Neuronal stem cell (in vitro differentiated cells): ENCODE results near the gene PEF1.

Source experiments
- DNase-seq: peaks from one replicate; pipeline ENCODE4 v3.0.0-alpha.2; 2013; ENCODE audit warnings: low spot score
- H2AFZ ChIP-seq: one replicate; pipeline ENCODE4 v1.6.1; 2013; ENCODE audit warnings: mild to moderate bottlenecking, low read length, inconsistent platforms
- H2AK5ac ChIP-seq: 2 replicates; pipeline ENCODE4 v1.6.1; 2013; ENCODE audit warnings: low read depth, mild to moderate bottlenecking, inconsistent platforms, low read length, moderate library complexity, mixed read lengths
- H2BK120ac ChIP-seq: 2 replicates; pipeline ENCODE4 v1.6.1; 2013; ENCODE audit warnings: low read depth, mild to moderate bottlenecking, inconsistent platforms, low read length, moderate library complexity, mixed read lengths
- H2BK12ac ChIP-seq: one replicate; pipeline ENCODE4 v1.6.1; 2013; ENCODE audit warnings: low read length, inconsistent platforms
- H2BK15ac ChIP-seq: 2 replicates; pipeline ENCODE4 v1.6.1; 2013; ENCODE audit warnings: mild to moderate bottlenecking, low read length, inconsistent platforms, mixed read lengths
- H2BK5ac ChIP-seq: one replicate; pipeline ENCODE4 v1.6.1; 2013; ENCODE audit warnings: inconsistent platforms, mild to moderate bottlenecking, low read length, moderate library complexity
- H3K14ac ChIP-seq: one replicate; pipeline ENCODE4 v1.6.1; 2013; ENCODE audit warnings: low read length, inconsistent platforms
- H3K18ac ChIP-seq: 2 replicates; pipeline ENCODE4 v1.6.1; 2013; ENCODE audit warnings: low read length, inconsistent platforms
- H3K23ac ChIP-seq: 2 replicates; pipeline ENCODE4 v1.6.1; 2013; ENCODE audit warnings: low read depth, mild to moderate bottlenecking, mixed read lengths, low read length, inconsistent platforms; ENCODE audit not compliant: poor library complexity
- H3K27ac ChIP-seq: replicated peaks from 3 replicates; pipeline ENCODE4 v1.5.1; 2013; ENCODE audit warnings: low read length, inconsistent platforms
- H3K27me3 ChIP-seq, 3 experiments: 2 replicates each; pipeline ENCODE4 v1.6.1; 2013; ENCODE audit warnings: low read length in 3 of 3, mild to moderate bottlenecking in 2 of 3, inconsistent platforms in 1 of 3, low read depth in 1 of 3, mixed read lengths in 1 of 3, moderate library complexity in 1 of 3; ENCODE audit not compliant: control insufficient read depth in 3 of 3, insufficient read depth in 3 of 3
- H3K36me3 ChIP-seq, 2 donors: replicated peaks in 1 of 2; 2 replicates each; pipeline ENCODE4 v1.6.1; 2013; ENCODE audit warnings: low read length in 2 of 2; ENCODE audit not compliant: control insufficient read depth in 2 of 2, insufficient read depth in 2 of 2
- H3K4ac ChIP-seq: 2 replicates; pipeline ENCODE4 v1.6.1; 2013; ENCODE audit warnings: inconsistent platforms, mild to moderate bottlenecking, low read length, moderate library complexity
- H3K4me1 ChIP-seq, 2 donors: 1 replicate in 1 of 2; 2 replicates in 1 of 2; pipeline ENCODE4 v1.6.1; 2013; ENCODE audit warnings: low read length in 2 of 2, low read depth in 1 of 2; ENCODE audit not compliant: control insufficient read depth in 2 of 2, insufficient read depth in 1 of 2
- H3K4me2 ChIP-seq: one replicate; pipeline ENCODE4 v1.6.1; 2013; ENCODE audit warnings: mild to moderate bottlenecking, low read length, inconsistent platforms; ENCODE audit not compliant: insufficient read depth, poor library complexity, severe bottlenecking
- H3K4me3 ChIP-seq, 2 donors: 2 replicates each; pipeline ENCODE4 v1.5.1; 2013; ENCODE audit warnings: low read length in 2 of 2, mild to moderate bottlenecking in 2 of 2, inconsistent platforms in 1 of 2, moderate library complexity in 1 of 2
- H3K79me1 ChIP-seq: one replicate; pipeline ENCODE4 v1.6.1; 2013; ENCODE audit warnings: low read depth, mild to moderate bottlenecking, inconsistent platforms, low read length, moderate library complexity
- H3K9ac ChIP-seq: one replicate; pipeline ENCODE4 v1.6.1; 2013; ENCODE audit warnings: mild to moderate bottlenecking, low read depth, low read length, inconsistent platforms; ENCODE audit not compliant: poor library complexity
- H3K9me3 ChIP-seq, 2 donors: replicated peaks in 1 of 2; 2 replicates each; pipeline versions ENCODE3 to v1.6.1; 2013; ENCODE audit warnings: low read length in 2 of 2, mild to moderate bottlenecking in 2 of 2, inconsistent platforms in 1 of 2, low read depth in 1 of 2, mixed read lengths in 1 of 2, moderate library complexity in 1 of 2; ENCODE audit not compliant: control insufficient read depth in 2 of 2, insufficient read depth in 1 of 2
- H4K8ac ChIP-seq: one replicate; pipeline ENCODE4 v1.6.1; 2013; ENCODE audit warnings: low read depth, mild to moderate bottlenecking, inconsistent platforms, low read length, moderate library complexity
- H4K91ac ChIP-seq: one replicate; pipeline ENCODE4 v1.6.1; 2013; ENCODE audit warnings: low read length, low read depth, mild to moderate bottlenecking, inconsistent platforms; ENCODE audit not compliant: poor library complexity
- WGBS, 2 donors: extraction: QIAGEN DNeasy Blood & Tissue Kit; methylation state at CpG; one replicate each; pipeline ENCODE4 v1.1.7; 2013; ENCODE audit warnings: missing lambda C conversion rate in 2 of 2, mixed read lengths in 1 of 2; ENCODE audit not compliant: insufficient read length in 2 of 2, insufficient replicate concordance in 1 of 2; ENCODE audit errors: extremely low coverage in 2 of 2; 5-methylcytosine and 5-hydroxymethylcytosine counted together

Gene PEF1

GRCh38 chr1:31690921-31691320, 46.2 kb upstream of the PEF1 start:
- Histone ChIP-seq H2BK120ac (no peak overlapping the region), H3K27me3 (peaks cover 0 to 16% (median 0%) of the 10 kb centered on the region in 3 experiments), H3K14ac (no peak overlapping the region), H3K79me1 (no peaks in the 10 kb centered on the region), H3K36me3 (no peaks in the 10 kb centered on the region), H4K8ac (no peak overlapping the region), H3K23ac (no peak overlapping the region), H2BK5ac (peak overlapping the region; percentile 26), H3K9ac (peak overlapping the region; percentile 10), H3K4me3 (no peak overlapping the region), H2BK12ac (no peak overlapping the region), H2BK15ac (no peak overlapping the region), H3K4ac (no peak overlapping the region), H3K18ac (peak overlapping the region; percentile 54), H3K27ac (no peak overlapping the region), H3K4me2 (no peak overlapping the region), H2AK5ac (peak overlapping the region; percentile 15), H3K4me1 (peaks cover 4 to 9% of the 10 kb centered on the region in 2 donors), H3K9me3 (no peaks in the 10 kb centered on the region), H4K91ac (no peak overlapping the region), H2AFZ (no peak overlapping the region)
- no CpG with 5 or more reads among the region's 10 CpGs for WGBS, 2 donors
- no peak for DNase-seq

- Histone ChIP-seq H2AFZ (no peak overlapping the region), H3K18ac (peak overlapping the region; percentile 76), H3K27me3 (peaks cover 0 to 22% (median 0%) of the 10 kb centered on the region in 3 experiments), H3K9ac (no peak overlapping the region), H4K91ac (peak overlapping the region; percentile 38), H2BK15ac (no peak overlapping the region), H3K9me3 (no peaks in the 10 kb centered on the region), H2BK5ac (peak overlapping the region; percentile 26), H3K4me3 (no peak overlapping the region), H3K4me1 (peaks cover 4 to 9% of the 10 kb centered on the region in 2 donors), H3K4me2 (no peak overlapping the region), H3K23ac (no peak overlapping the region), H3K14ac (no peak overlapping the region), H3K36me3 (no peaks in the 10 kb centered on the region), H3K4ac (no peak overlapping the region), H2BK120ac (no peak overlapping the region), H2AK5ac (peak overlapping the region; percentile 34), H3K27ac (no peak overlapping the region), H4K8ac (peak overlapping the region; percentile 83), H2BK12ac (peak overlapping the region; percentile 51), H3K79me1 (no peaks in the 10 kb centered on the region)
- DNase-seq: no peak
- no CpG with 5 or more reads among the region's 6 CpGs for WGBS, 2 donors
Measured at GRCh38 chr1:31689854-31690253, 45.2 kb upstream of the PEF1 start.

- Histone ChIP-seq H3K23ac (no peak overlapping the region), H3K4me1 (peaks cover 4 to 9% of the 10 kb centered on the region in 2 donors), H2BK120ac (no peak overlapping the region), H2AK5ac (no peak overlapping the region), H3K4me2 (no peak overlapping the region), H2AFZ (no peak overlapping the region), H2BK12ac (no peak overlapping the region), H2BK5ac (no peak overlapping the region), H3K27me3 (peaks cover 0 to 25% (median 0%) of the 10 kb centered on the region in 3 experiments), H3K36me3 (no peaks in the 10 kb centered on the region), H2BK15ac (no peak overlapping the region), H3K9me3 (no peaks in the 10 kb centered on the region), H3K14ac (no peak overlapping the region), H3K27ac (no peak overlapping the region), H4K8ac (no peak overlapping the region), H3K79me1 (no peaks in the 10 kb centered on the region), H3K9ac (no peak overlapping the region), H3K4ac (no peak overlapping the region), H3K18ac (peak overlapping the region; percentile 58), H3K4me3 (no peak overlapping the region), H4K91ac (no peak overlapping the region)
- no CpG with 5 or more reads among the region's 2 CpGs for WGBS, 2 donors
- no peak for DNase-seq
Measured at GRCh38 chr1:31689379-31689778, 44.7 kb upstream of the PEF1 start.

DNA sequence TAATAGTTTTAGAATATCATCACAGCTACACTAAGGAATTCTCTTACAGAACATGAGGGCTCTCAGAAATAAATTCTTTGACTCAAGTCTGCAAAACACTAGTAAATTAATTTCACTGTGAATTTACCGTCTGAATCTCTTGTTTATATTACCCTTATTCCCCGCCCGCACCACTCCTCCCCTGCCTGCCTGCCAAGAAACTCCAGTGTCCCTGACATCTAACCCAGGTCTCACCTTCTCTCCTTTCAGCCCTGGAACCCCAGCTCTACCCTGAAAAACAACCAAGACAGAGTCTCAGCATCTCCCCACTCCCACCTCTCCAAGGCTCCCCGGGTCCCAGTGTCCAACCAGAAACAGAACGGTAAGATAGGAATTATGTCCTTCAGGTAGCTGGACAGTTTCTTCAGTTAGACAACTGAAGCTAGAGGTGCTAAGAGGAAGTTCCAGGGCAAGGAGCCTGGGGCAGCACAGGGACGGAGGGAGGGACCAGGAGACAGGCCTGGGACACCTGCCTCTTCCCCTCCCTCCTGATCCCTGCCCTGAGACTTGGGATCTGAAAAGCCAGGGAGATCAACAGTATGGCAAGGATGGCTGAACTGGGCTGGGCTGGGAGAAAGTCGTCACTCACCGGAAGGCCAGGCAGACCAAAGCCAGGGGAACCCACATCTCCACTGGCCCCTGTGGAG, 43.7 kb upstream of the PEF1 start:
- H3K9ac ChIP-seq: no peak overlapping the region
- H2BK12ac ChIP-seq: no peak overlapping the region
- H3K4ac ChIP-seq: no peak overlapping the region
- no peaks in the 10 kb centered on the region for H3K79me1 ChIP-seq
- H3K9me3 ChIP-seq: no peaks in the 10 kb centered on the region
- DNase-seq: no peak
- no peak overlapping the region for H3K14ac ChIP-seq
- H3K4me3 ChIP-seq: no peak overlapping the region
- no peak overlapping the region for H4K8ac ChIP-seq
- H4K91ac ChIP-seq: no peak overlapping the region
- no peak overlapping the region for H3K27ac ChIP-seq
- H3K4me1 ChIP-seq: peaks cover 2 to 9% of the 10 kb centered on the region in 2 donors
- H3K36me3 ChIP-seq: no peaks in the 10 kb centered on the region
- peak overlapping the region; percentile 9 for H3K18ac ChIP-seq
- H3K23ac ChIP-seq: no peak overlapping the region
- WGBS, 2 donors: no CpG with 5 or more reads among the region's 8 CpGs
- H2BK120ac ChIP-seq: no peak overlapping the region
- H2AK5ac ChIP-seq: no peak overlapping the region
- no peak overlapping the region for H2BK5ac ChIP-seq
- no peak overlapping the region for H2AFZ ChIP-seq
- H3K4me2 ChIP-seq: no peak overlapping the region
- H3K27me3 ChIP-seq: peaks cover 0 to 34% (median 0%) of the 10 kb centered on the region in 3 experiments
- no peak overlapping the region for H2BK15ac ChIP-seq
